IPS DF 6.9 (cell line): ENCODE measurements around the gene UBE2Q1.
A peak's percentile ranks its signal among the peaks of the same experiment; 100 is the strongest.
"Not testable (repeated sequence)": the region's sequence is repeated elsewhere in the genome, so short reads cannot be mapped to it uniquely, and the experiment has no call there.

ENCODE experiments used
- DNase-seq: peaks from one replicate; pipeline ENCODE4 v3.0.0-alpha.2; 2013; ENCODE audit warnings: low read depth, low spot score
- H3K27ac ChIP-seq: one replicate; pipeline ENCODE4 v1.5.1; 2013; ENCODE audit warnings: low read length, control low read depth
- H3K27me3 ChIP-seq: 2 replicates; pipeline ENCODE4 v1.6.1; 2013; ENCODE audit warnings: mild to moderate bottlenecking, low read length; ENCODE audit not compliant: control insufficient read depth, insufficient read depth
- H3K36me3 ChIP-seq: 2 replicates; pipeline ENCODE4 v1.6.1; 2013; ENCODE audit warnings: low read length; ENCODE audit not compliant: control insufficient read depth, insufficient read depth
- H3K4me1 ChIP-seq: 2 replicates; pipeline ENCODE4 v1.6.1; 2013; ENCODE audit warnings: low read length; ENCODE audit not compliant: control insufficient read depth, insufficient read depth
- H3K4me3 ChIP-seq: 2 replicates; pipeline ENCODE4 v1.5.1; 2013; ENCODE audit warnings: mild to moderate bottlenecking, low read length
- H3K9me3 ChIP-seq: 2 replicates; pipeline ENCODE4 v1.6.1; 2013; ENCODE audit warnings: low read length, inconsistent platforms; ENCODE audit not compliant: control insufficient read depth, insufficient read depth
- WGBS: extraction: QIAGEN DNeasy Blood & Tissue Kit; methylation state at CpG from one replicate; pipeline ENCODE4 v1.1.7; 2013; ENCODE audit warnings: mixed read lengths, missing lambda C conversion rate; ENCODE audit not compliant: insufficient read length, insufficient coverage; 5-methylcytosine and 5-hydroxymethylcytosine counted together

UBE2Q1 gene

GRCh38 chr1:154533952-154534844 is 24.3 kb downstream of the UBE2Q1 start:
- Histone ChIP-seq H3K27me3 (no peaks in the 10 kb centered on the region), H3K4me3 (no peak overlapping the region), H3K36me3 (no peaks in the 10 kb centered on the region), H3K9me3 (no peaks in the 10 kb centered on the region), H3K27ac (no peak overlapping the region), H3K4me1 (no peaks in the 10 kb centered on the region)
- DNase-seq: peak; percentile 50
- 100% methylated on average over 2 of the region's 11 CpGs for WGBS

- not testable (repeated sequence) for H3K36me3 ChIP-seq, H3K4me3 ChIP-seq, H3K4me1 ChIP-seq, H3K9me3 ChIP-seq, H3K27ac ChIP-seq, DNase-seq, H3K27me3 ChIP-seq
- WGBS: no CpG with 5 or more reads among the region's 13 CpGs
These were observed 26.5 kb downstream of the UBE2Q1 start for GRCh38 chr1:154531950-154532349.

GRCh38 chr1:154529308-154529707 is 29.2 kb downstream of the UBE2Q1 start:
- WGBS: no CpG with 5 or more reads among the region's 6 CpGs
- no peak overlapping the region for H3K4me3 ChIP-seq
- DNase-seq: no peak
- H3K36me3 ChIP-seq: no peaks in the 10 kb centered on the region
- H3K27me3 ChIP-seq: no peaks in the 10 kb centered on the region
- no peaks in the 10 kb centered on the region for H3K9me3 ChIP-seq
- no peak overlapping the region for H3K27ac ChIP-seq
- no peaks in the 10 kb centered on the region for H3K4me1 ChIP-seq

GRCh38 chr1:154527192-154527591 is 31.3 kb downstream of the UBE2Q1 start:
- no peaks in the 10 kb centered on the region for H3K9me3 ChIP-seq
- no CpG with 5 or more reads among the region's 6 CpGs for WGBS
- H3K27me3 ChIP-seq: no peaks in the 10 kb centered on the region
- no peak overlapping the region for H3K4me3 ChIP-seq
- no peak overlapping the region for H3K27ac ChIP-seq
- H3K36me3 ChIP-seq: no peaks in the 10 kb centered on the region
- no peak for DNase-seq
- no peaks in the 10 kb centered on the region for H3K4me1 ChIP-seq

- no peaks in the 10 kb centered on the region for H3K9me3 ChIP-seq
- no peaks in the 10 kb centered on the region for H3K4me1 ChIP-seq
- H3K27ac ChIP-seq: no peak overlapping the region
- H3K36me3 ChIP-seq: no peaks in the 10 kb centered on the region
- DNase-seq: no peak
- no peak overlapping the region for H3K4me3 ChIP-seq
- no peaks in the 10 kb centered on the region for H3K27me3 ChIP-seq
These were observed 33.6 kb downstream of the UBE2Q1 start for GRCh38 chr1:154524881-154525280.

GRCh38 chr1:154521695-154522094 is 36.8 kb downstream of the UBE2Q1 start:
- no CpG with 5 or more reads among the region's 3 CpGs for WGBS
- no peak for DNase-seq
- Histone ChIP-seq H3K27me3 (no peaks in the 10 kb centered on the region), H3K27ac (no peak overlapping the region), H3K9me3 (no peaks in the 10 kb centered on the region), H3K4me1 (no peaks in the 10 kb centered on the region), H3K36me3 (no peaks in the 10 kb centered on the region), H3K4me3 (no peak overlapping the region)

- Histone ChIP-seq H3K4me3 (no peak overlapping the region), H3K9me3 (no peaks in the 10 kb centered on the region), H3K27ac (no peak overlapping the region), H3K36me3 (no peaks in the 10 kb centered on the region), H3K27me3 (no peaks in the 10 kb centered on the region), H3K4me1 (no peaks in the 10 kb centered on the region)
- no peak for DNase-seq
- WGBS: no CpG with 5 or more reads among the region's 3 CpGs
These were observed 38.1 kb downstream of the UBE2Q1 start for GRCh38 chr1:154520333-154520732.

- Histone ChIP-seq H3K4me1 (no peaks in the 10 kb centered on the region), H3K4me3 (no peak overlapping the region), H3K27me3 (no peaks in the 10 kb centered on the region), H3K9me3 (no peaks in the 10 kb centered on the region), H3K36me3 (no peaks in the 10 kb centered on the region), H3K27ac (no peak overlapping the region)
- WGBS: no CpG with 5 or more reads among the region's 9 CpGs
- DNase-seq: no peak
These were observed 38.9 kb downstream of the UBE2Q1 start for GRCh38 chr1:154519591-154519991.

GRCh38 chr1:154517661-154518060 is 40.8 kb downstream of the UBE2Q1 start:
- Histone ChIP-seq H3K4me1 (no peaks in the 10 kb centered on the region), H3K27me3 (no peaks in the 10 kb centered on the region), H3K27ac (no peak overlapping the region), H3K9me3 (no peaks in the 10 kb centered on the region), H3K4me3 (no peak overlapping the region), H3K36me3 (no peaks in the 10 kb centered on the region)
- DNase-seq: no peak
- WGBS: no CpG with 5 or more reads among the region's 11 CpGs

GRCh38 chr1:154514066-154514553 is 44.4 kb downstream of the UBE2Q1 start:
- Histone ChIP-seq H3K27me3 (no peaks in the 10 kb centered on the region), H3K4me1 (no peaks in the 10 kb centered on the region), H3K4me3 (no peak overlapping the region), H3K27ac (no peak overlapping the region), H3K9me3 (no peaks in the 10 kb centered on the region), H3K36me3 (no peaks in the 10 kb centered on the region)
- no peak for DNase-seq
- no CpG with 5 or more reads among the region's 7 CpGs for WGBS

- Histone ChIP-seq H3K27ac (no peak overlapping the region), H3K4me1 (no peaks in the 10 kb centered on the region), H3K36me3 (no peaks in the 10 kb centered on the region), H3K27me3 (no peaks in the 10 kb centered on the region), H3K9me3 (no peaks in the 10 kb centered on the region), H3K4me3 (no peak overlapping the region)
- no peak for DNase-seq
- no CpG with 5 or more reads among the region's 3 CpGs for WGBS
These were observed 45.7 kb downstream of the UBE2Q1 start for GRCh38 chr1:154512760-154513159.
